ENCODE measurements around the gene SGSM1.

SGSM1 gene

DNA sequence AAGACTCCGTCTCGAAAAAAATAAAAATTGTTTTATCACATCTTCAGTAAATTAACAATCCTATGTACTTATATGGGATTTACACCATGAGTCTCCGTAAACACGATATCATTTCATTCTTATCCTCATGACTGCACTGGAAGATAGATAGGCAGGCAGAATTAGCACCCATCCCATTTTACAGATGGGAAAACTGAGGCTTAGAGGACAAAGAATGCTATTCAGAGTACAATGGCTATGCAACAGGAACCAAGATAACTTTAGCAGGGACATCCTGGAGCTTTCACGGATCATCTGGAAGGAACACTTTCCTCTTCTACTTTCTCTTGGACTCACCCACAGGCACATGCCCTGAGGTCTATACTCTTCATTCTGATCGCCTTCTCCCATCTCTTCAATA lies 14.6 kb upstream of the SGSM1 start:
- H2AK5ac ChIP-seq (ENCODE audit: low read length, severe bottlenecking): no peak overlapping the region
- no peak overlapping the region for H3K4me3 ChIP-seq (ENCODE audit: insufficient read depth in 1 of 2, low read depth in 1 of 2, low read length in 2 of 2)
- no peak overlapping the region for H2BK5ac ChIP-seq (ENCODE audit: low read depth, low read length, poor library complexity, severe bottlenecking)
- H2BK12ac ChIP-seq (ENCODE audit: low read length in 2 of 2): no peak overlapping the region
- no peaks in the 10 kb centered on the region for H3K4me1 ChIP-seq (ENCODE audit: control insufficient read depth, insufficient read depth, low read depth, low read length)
- H3K9me3 ChIP-seq (ENCODE audit: control insufficient read depth, low read length): no peaks in the 10 kb centered on the region
- H3K4ac ChIP-seq (ENCODE audit: low read depth in 1 of 2, low read length in 2 of 2): no peak overlapping the region
- H3K4me2 ChIP-seq (ENCODE audit: low read length, poor library complexity, severe bottlenecking): no peak overlapping the region
- H2BK120ac ChIP-seq (ENCODE audit: low read depth, low read length): no peak overlapping the region
- no peak overlapping the region for H3K27ac ChIP-seq (ENCODE audit: low read length, poor library complexity, severe bottlenecking)
- no peak overlapping the region for H3K9ac ChIP-seq (ENCODE audit: low read length)
- H4K8ac ChIP-seq (ENCODE audit: low read length): no peak overlapping the region
- H3K27me3 ChIP-seq (ENCODE audit: control insufficient read depth in 1 of 2, insufficient read depth in 1 of 2, low read length in 2 of 2): peaks cover 0 to 19% of the 10 kb centered on the region in 2 experiments
- no peak overlapping the region for H3K23ac ChIP-seq (ENCODE audit: low read length in 2 of 2)
- no peaks in the 10 kb centered on the region for H3K36me3 ChIP-seq (ENCODE audit: control insufficient read depth in 1 of 2, insufficient read depth in 2 of 2, low read depth in 1 of 2, low read length in 2 of 2)
- H4K91ac ChIP-seq (ENCODE audit: low read length): no peak overlapping the region
- H3K79me1 ChIP-seq (replicated peaks; ENCODE audit: low read length, poor library complexity, severe bottlenecking): no peaks in the 10 kb centered on the region
- H2AFZ ChIP-seq (ENCODE audit: low read depth, low read length): no peak overlapping the region
- DNase-seq: no peak
- H3K18ac ChIP-seq (ENCODE audit: low read depth in 1 of 2, low read length in 2 of 2): no peak overlapping the region
- H2BK15ac ChIP-seq (ENCODE audit: low read depth, poor library complexity, severe bottlenecking): no peak overlapping the region
- WGBS: 94% methylated on average over 6 of the region's 6 CpGs
- no peak overlapping the region for H3K14ac ChIP-seq (ENCODE audit: low read length in 2 of 2)

DNA sequence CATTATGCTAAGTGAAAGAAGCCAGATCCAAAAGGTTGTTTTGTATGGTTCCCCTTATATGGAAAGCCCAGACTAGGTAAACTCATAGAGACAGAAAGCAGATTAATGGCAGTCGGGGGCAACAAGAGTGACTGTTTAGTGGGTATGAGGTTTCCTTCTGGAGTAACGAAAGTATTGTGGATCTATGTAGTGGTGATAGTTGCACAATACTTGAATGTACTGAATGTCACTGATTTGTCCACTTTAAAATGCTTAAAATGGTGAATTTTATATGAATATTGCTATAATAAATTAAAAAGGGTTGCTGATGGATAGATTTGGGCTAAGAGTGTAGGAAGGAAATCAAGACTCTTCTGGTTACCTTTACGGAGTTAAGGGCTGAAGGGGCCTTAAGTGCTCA lies 10.0 kb upstream of the SGSM1 start:
- H2AFZ ChIP-seq (ENCODE audit: low read depth, low read length): no peak overlapping the region
- no peaks in the 10 kb centered on the region for H3K36me3 ChIP-seq (ENCODE audit: control insufficient read depth in 1 of 2, insufficient read depth in 2 of 2, low read depth in 1 of 2, low read length in 2 of 2)
- H3K9ac ChIP-seq (ENCODE audit: low read length): no peak overlapping the region
- no peak overlapping the region for H2BK15ac ChIP-seq (ENCODE audit: low read depth, poor library complexity, severe bottlenecking)
- 97% methylated on average over 3 of the region's 3 CpGs for WGBS
- H3K18ac ChIP-seq (ENCODE audit: low read depth in 1 of 2, low read length in 2 of 2): no peak overlapping the region
- no peak overlapping the region for H3K4ac ChIP-seq (ENCODE audit: low read depth in 1 of 2, low read length in 2 of 2)
- H2BK120ac ChIP-seq (ENCODE audit: low read depth, low read length): no peak overlapping the region
- no peak overlapping the region for H3K4me2 ChIP-seq (ENCODE audit: low read length, poor library complexity, severe bottlenecking)
- no peak overlapping the region for H3K14ac ChIP-seq (ENCODE audit: low read length in 2 of 2)
- no peak for DNase-seq
- no peak overlapping the region for H2BK12ac ChIP-seq (ENCODE audit: low read length in 2 of 2)
- H2BK5ac ChIP-seq (ENCODE audit: low read depth, low read length, poor library complexity, severe bottlenecking): no peak overlapping the region
- peaks cover 3 to 12% of the 10 kb centered on the region in 2 experiments for H3K27me3 ChIP-seq (ENCODE audit: control insufficient read depth in 1 of 2, insufficient read depth in 1 of 2, low read length in 2 of 2)
- no peaks in the 10 kb centered on the region for H3K79me1 ChIP-seq (replicated peaks; ENCODE audit: low read length, poor library complexity, severe bottlenecking)
- no peaks in the 10 kb centered on the region for H3K9me3 ChIP-seq (ENCODE audit: control insufficient read depth, low read length)
- no peaks in the 10 kb centered on the region for H3K4me1 ChIP-seq (ENCODE audit: control insufficient read depth, insufficient read depth, low read depth, low read length)
- H4K91ac ChIP-seq (ENCODE audit: low read length): no peak overlapping the region
- H3K23ac ChIP-seq (ENCODE audit: low read length in 2 of 2): no peak overlapping the region
- no peak overlapping the region for H3K27ac ChIP-seq (ENCODE audit: low read length, poor library complexity, severe bottlenecking)
- no peak overlapping the region for H4K8ac ChIP-seq (ENCODE audit: low read length)
- H2AK5ac ChIP-seq (ENCODE audit: low read length, severe bottlenecking): no peak overlapping the region
- no peak overlapping the region for H3K4me3 ChIP-seq (ENCODE audit: insufficient read depth in 1 of 2, low read depth in 1 of 2, low read length in 2 of 2)

DNA sequence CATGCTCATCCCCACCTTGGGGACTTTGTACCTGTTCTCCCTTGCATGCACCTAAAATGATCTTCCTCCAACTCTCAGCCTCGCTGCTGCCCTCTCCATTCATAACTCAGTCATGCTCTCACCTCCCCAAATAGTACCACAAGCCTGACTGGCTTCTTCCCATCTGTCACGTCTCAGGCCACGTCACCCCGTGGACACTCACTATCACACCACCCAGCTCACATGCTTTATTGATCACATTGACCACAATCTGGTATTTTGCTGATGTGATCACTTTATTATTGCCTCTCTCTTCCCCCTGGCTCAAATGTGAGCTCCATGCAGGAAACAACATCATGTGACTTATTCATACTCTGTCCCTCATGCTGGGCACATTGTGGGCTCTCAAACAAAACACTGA lies 9.2 kb upstream of the SGSM1 start:
- DNase-seq: no peak
- no peak overlapping the region for H3K14ac ChIP-seq (ENCODE audit: low read length in 2 of 2)
- no peak overlapping the region for H3K4me2 ChIP-seq (ENCODE audit: low read length, poor library complexity, severe bottlenecking)
- H2AFZ ChIP-seq (ENCODE audit: low read depth, low read length): no peak overlapping the region
- no peaks in the 10 kb centered on the region for H3K9me3 ChIP-seq (ENCODE audit: control insufficient read depth, low read length)
- H3K79me1 ChIP-seq (replicated peaks; ENCODE audit: low read length, poor library complexity, severe bottlenecking): no peaks in the 10 kb centered on the region
- H3K4me3 ChIP-seq (ENCODE audit: insufficient read depth in 1 of 2, low read depth in 1 of 2, low read length in 2 of 2): no peak overlapping the region
- H3K18ac ChIP-seq (ENCODE audit: low read depth in 1 of 2, low read length in 2 of 2): no peak overlapping the region
- no peak overlapping the region for H2AK5ac ChIP-seq (ENCODE audit: low read length, severe bottlenecking)
- WGBS: 68% methylated on average over 4 of the region's 4 CpGs
- no peak overlapping the region for H2BK15ac ChIP-seq (ENCODE audit: low read depth, poor library complexity, severe bottlenecking)
- H2BK120ac ChIP-seq (ENCODE audit: low read depth, low read length): no peak overlapping the region
- H3K27me3 ChIP-seq (ENCODE audit: control insufficient read depth in 1 of 2, insufficient read depth in 1 of 2, low read length in 2 of 2): peaks cover 3 to 12% of the 10 kb centered on the region in 2 experiments
- no peak overlapping the region for H3K27ac ChIP-seq (ENCODE audit: low read length, poor library complexity, severe bottlenecking)
- no peak overlapping the region for H3K4ac ChIP-seq (ENCODE audit: low read depth in 1 of 2, low read length in 2 of 2)
- H4K8ac ChIP-seq (ENCODE audit: low read length): no peak overlapping the region
- H4K91ac ChIP-seq (ENCODE audit: low read length): no peak overlapping the region
- no peak overlapping the region for H3K23ac ChIP-seq (ENCODE audit: low read length in 2 of 2)
- H2BK5ac ChIP-seq (ENCODE audit: low read depth, low read length, poor library complexity, severe bottlenecking): no peak overlapping the region
- H3K4me1 ChIP-seq (ENCODE audit: control insufficient read depth, insufficient read depth, low read depth, low read length): no peaks in the 10 kb centered on the region
- no peak overlapping the region for H3K9ac ChIP-seq (ENCODE audit: low read length)
- H3K36me3 ChIP-seq (ENCODE audit: control insufficient read depth in 1 of 2, insufficient read depth in 2 of 2, low read depth in 1 of 2, low read length in 2 of 2): no peaks in the 10 kb centered on the region
- H2BK12ac ChIP-seq (ENCODE audit: low read length in 2 of 2): no peak overlapping the region

DNA sequence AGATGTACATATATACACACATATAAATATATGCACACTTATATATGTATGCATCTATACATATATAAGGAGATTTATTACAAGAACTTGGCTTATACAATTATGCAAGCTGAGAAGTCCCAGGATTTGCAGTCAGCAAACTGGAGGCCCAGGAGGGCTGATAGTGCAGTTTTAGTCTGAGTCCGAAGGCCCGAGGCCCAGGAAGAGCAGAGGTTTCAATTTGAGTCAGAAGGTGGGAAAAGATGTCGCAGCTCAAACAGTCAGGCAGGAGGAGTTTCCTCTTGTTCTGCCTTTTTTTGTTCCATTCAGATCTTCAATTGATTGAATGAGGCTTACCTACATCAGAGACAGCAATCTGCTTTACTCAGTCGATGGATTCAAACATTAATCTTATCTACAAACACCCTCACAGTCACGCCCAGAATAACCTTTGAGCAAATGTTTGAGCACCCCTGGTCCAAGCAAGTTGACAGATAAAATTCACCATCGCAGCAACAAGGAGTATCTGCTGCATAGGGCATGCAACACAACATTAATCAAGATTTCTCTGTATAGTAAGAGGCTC lies 4.0 kb upstream of the SGSM1 start:
- no peaks in the 10 kb centered on the region for H3K79me1 ChIP-seq (replicated peaks; ENCODE audit: low read length, poor library complexity, severe bottlenecking)
- H3K9ac ChIP-seq (ENCODE audit: low read length): no peak overlapping the region
- H3K14ac ChIP-seq (ENCODE audit: low read length in 2 of 2): no peak overlapping the region
- H2BK12ac ChIP-seq (ENCODE audit: low read length in 2 of 2): no peak overlapping the region
- H3K18ac ChIP-seq (ENCODE audit: low read depth in 1 of 2, low read length in 2 of 2): no peak overlapping the region
- 87% methylated on average over 6 of the region's 6 CpGs for WGBS
- H2AK5ac ChIP-seq (ENCODE audit: low read length, severe bottlenecking): no peak overlapping the region
- H4K91ac ChIP-seq (ENCODE audit: low read length): no peak overlapping the region
- no peak overlapping the region for H2BK15ac ChIP-seq (ENCODE audit: low read depth, poor library complexity, severe bottlenecking)
- no peak overlapping the region for H2BK5ac ChIP-seq (ENCODE audit: low read depth, low read length, poor library complexity, severe bottlenecking)
- no peak overlapping the region for H3K4me3 ChIP-seq (ENCODE audit: insufficient read depth in 1 of 2, low read depth in 1 of 2, low read length in 2 of 2)
- no peak overlapping the region for H3K23ac ChIP-seq (ENCODE audit: low read length in 2 of 2)
- no peak overlapping the region for H3K27ac ChIP-seq (ENCODE audit: low read length, poor library complexity, severe bottlenecking)
- H2AFZ ChIP-seq (ENCODE audit: low read depth, low read length): no peak overlapping the region
- H3K9me3 ChIP-seq (ENCODE audit: control insufficient read depth, low read length): no peaks in the 10 kb centered on the region
- no peak for DNase-seq
- H3K36me3 ChIP-seq (ENCODE audit: control insufficient read depth in 1 of 2, insufficient read depth in 2 of 2, low read depth in 1 of 2, low read length in 2 of 2): no peaks in the 10 kb centered on the region
- H3K4ac ChIP-seq (ENCODE audit: low read depth in 1 of 2, low read length in 2 of 2): no peak overlapping the region
- H3K27me3 ChIP-seq (ENCODE audit: control insufficient read depth in 1 of 2, insufficient read depth in 1 of 2, low read length in 2 of 2): peaks cover 28 to 39% of the 10 kb centered on the region in 2 experiments
- H3K4me1 ChIP-seq (ENCODE audit: control insufficient read depth, insufficient read depth, low read depth, low read length): peaks cover 6% of the 10 kb centered on the region
- H3K4me2 ChIP-seq (ENCODE audit: low read length, poor library complexity, severe bottlenecking): no peak overlapping the region
- H4K8ac ChIP-seq (ENCODE audit: low read length): no peak overlapping the region
- H2BK120ac ChIP-seq (ENCODE audit: low read depth, low read length): no peak overlapping the region

All from mesenchymal stem cell (in vitro differentiated cells and primary cell).